ENCODE measurements around the gene ASTN2.

- no peak for TF ChIP-seq CTCF (IDR thresholded peaks at IDR 0.05; ENCODE audit: insufficient read depth, low read depth, low read length)
- no peak for TF ChIP-seq EZH2 (IDR thresholded peaks at IDR 0.05; ENCODE audit: insufficient read depth, low read length)
Measured at GRCh38 chr9:117414906-117415331, at the start of gene ASTN2.
